GM12873 (cell line): Measurements from ENCODE around the gene CDCA3.

Experiments used
- CTCF ChIP-seq: IDR thresholded peaks from 2 replicates; pipeline ENCODE4 v1.5.1; 2012; ENCODE audit warnings: low read depth, mild to moderate bottlenecking, moderate library complexity, low read length, control low read depth; ENCODE audit not compliant: insufficient read depth; ENCODE audit errors: missing control alignments

CDCA3 gene

GRCh38 chr12:6818645-6819044 is 32.4 kb downstream of the CDCA3 start:
- no peak for TF ChIP-seq CTCF

GRCh38 chr12:6818222-6818621 is 32.9 kb downstream of the CDCA3 start:
- no peak for TF ChIP-seq CTCF

- TF ChIP-seq CTCF, result no peak
Observed at GRCh38 chr12:6817662-6818157, 33.4 kb downstream of the CDCA3 start.

GRCh38 chr12:6817098-6817497 is 34.0 kb downstream of the CDCA3 start:
- TF ChIP-seq CTCF, result no peak

GRCh38 chr12:6816598-6816997 is 34.5 kb downstream of the CDCA3 start:
- no peak for TF ChIP-seq CTCF

GRCh38 chr12:6813363-6813762 is 37.7 kb downstream of the CDCA3 start:
- TF ChIP-seq CTCF, result no peak

GRCh38 chr12:6810758-6811157 is 40.3 kb downstream of the CDCA3 start:
- TF ChIP-seq CTCF, result no peak
